ENCODE results near the gene SLC2A13. TPM values are rescaled to one million over a fixed set of nuclear protein-coding genes. Genes with fewer than 3 reads are reported as not detected.

Gene SLC2A13
- polyA plus RNA-seq, 1 experiment: 3.1 TPM

DNA sequence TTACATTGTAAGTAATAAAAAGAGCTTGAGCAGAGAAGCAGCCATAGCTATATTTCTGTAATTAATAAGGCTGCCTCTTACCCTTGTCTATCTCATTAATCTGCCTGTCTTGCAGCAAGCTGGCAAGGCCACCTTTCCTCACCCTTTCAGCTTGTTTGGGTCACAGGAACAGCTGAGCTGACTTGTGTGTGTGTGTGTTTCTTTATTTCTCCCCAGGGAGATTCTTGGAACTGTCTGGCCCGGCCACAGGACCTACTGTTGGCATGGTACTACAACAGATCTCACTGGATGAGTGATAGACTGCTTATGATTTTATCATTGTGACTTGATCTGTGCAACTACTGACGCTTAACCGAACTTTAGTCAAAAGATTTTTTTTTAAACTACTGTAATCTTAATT, 213.7 kb downstream of the SLC2A13 start:
- ChIA-PET POLR2A (no interaction called here), CTCF (no interaction called here)
- H3K4me3 ChIP-seq (ENCODE audit: low read depth, low read length): no peak overlapping the region
- peaks cover 4% of the 10 kb centered on the region; the same call in 1 of the 2 replicates for H3K9me3 ChIP-seq (ENCODE audit: control insufficient read depth, insufficient read depth, low read length)
- no peak overlapping the region for H3K27ac ChIP-seq (ENCODE audit: low read depth, low read length)
- no peak for DNase-seq (ENCODE audit: low read depth, low spot score)
- TF ChIP-seq, protein P1, sequence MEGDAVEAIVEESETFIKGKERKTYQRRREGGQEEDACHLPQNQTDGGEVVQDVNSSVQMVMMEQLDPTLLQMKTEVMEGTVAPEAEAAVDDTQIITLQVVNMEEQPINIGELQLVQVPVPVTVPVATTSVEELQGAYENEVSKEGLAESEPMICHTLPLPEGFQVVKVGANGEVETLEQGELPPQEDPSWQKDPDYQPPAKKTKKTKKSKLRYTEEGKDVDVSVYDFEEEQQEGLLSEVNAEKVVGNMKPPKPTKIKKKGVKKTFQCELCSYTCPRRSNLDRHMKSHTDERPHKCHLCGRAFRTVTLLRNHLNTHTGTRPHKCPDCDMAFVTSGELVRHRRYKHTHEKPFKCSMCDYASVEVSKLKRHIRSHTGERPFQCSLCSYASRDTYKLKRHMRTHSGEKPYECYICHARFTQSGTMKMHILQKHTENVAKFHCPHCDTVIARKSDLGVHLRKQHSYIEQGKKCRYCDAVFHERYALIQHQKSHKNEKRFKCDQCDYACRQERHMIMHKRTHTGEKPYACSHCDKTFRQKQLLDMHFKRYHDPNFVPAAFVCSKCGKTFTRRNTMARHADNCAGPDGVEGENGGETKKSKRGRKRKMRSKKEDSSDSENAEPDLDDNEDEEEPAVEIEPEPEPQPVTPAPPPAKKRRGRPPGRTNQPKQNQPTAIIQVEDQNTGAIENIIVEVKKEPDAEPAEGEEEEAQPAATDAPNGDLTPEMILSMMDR (IDR thresholded peaks at IDR 0.05; ENCODE audit: low read depth, low read length): no peak
- H3K27me3 ChIP-seq (ENCODE audit: control insufficient read depth, insufficient read depth, low read length): no peaks in the 10 kb centered on the region

DNA sequence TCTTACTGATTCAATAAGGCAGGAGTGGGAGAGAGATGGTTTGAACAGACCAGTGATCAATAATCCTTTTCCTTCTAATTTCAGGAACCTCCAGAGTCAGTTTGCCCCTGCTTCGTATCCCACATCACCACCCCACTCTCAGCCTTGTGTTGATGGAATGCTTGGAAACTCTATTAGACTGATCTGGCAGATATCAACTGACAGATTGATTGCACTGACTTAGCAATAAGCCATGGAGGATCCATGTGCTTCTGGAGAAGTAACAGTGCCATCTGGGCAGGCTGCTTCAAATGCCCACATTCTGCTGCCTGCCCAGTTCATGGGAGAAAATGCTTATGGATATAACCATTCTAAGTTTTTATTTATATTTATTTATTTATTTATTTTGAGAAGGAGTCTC, 218.0 kb downstream of the SLC2A13 start:
- DNase-seq (ENCODE audit: low read depth, low spot score): no peak
- no peaks in the 10 kb centered on the region for H3K9me3 ChIP-seq (ENCODE audit: control insufficient read depth, insufficient read depth, low read length)
- CTCF ChIA-PET: no interaction called here
- no peak overlapping the region for H3K27ac ChIP-seq (ENCODE audit: low read depth, low read length)
- POLR2A ChIA-PET: no interaction called here
- no peaks in the 10 kb centered on the region for H3K27me3 ChIP-seq (ENCODE audit: control insufficient read depth, insufficient read depth, low read length)
- TF ChIP-seq, protein P1 (IDR thresholded peaks at IDR 0.05; ENCODE audit: low read depth, low read length): no peak
- H3K4me3 ChIP-seq (ENCODE audit: low read depth, low read length): no peak overlapping the region

DNA sequence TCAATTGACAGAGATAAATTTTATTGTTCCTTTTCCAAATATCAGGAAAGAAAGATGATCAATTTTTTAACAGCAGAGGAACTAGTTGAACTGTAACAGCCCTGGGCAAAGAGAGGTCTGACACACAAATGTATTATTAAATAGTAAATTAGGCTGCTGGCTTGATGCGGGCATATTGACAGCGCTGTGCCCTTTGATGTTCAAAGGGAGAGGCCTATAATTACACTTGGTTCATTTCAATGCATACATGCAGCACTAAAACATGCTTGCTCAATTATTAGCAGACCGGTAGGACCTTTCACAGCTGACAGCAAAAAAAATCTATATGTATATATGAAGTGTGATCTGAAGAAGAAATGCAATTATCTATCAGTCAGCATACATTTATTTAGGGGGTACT, 219.8 kb downstream of the SLC2A13 start:
- Histone ChIP-seq H3K4me3 (ENCODE audit: low read depth, low read length) (no peak overlapping the region), H3K27ac (ENCODE audit: low read depth, low read length) (no peak overlapping the region), H3K9me3 (ENCODE audit: control insufficient read depth, insufficient read depth, low read length) (no peaks in the 10 kb centered on the region), H3K27me3 (ENCODE audit: control insufficient read depth, insufficient read depth, low read length) (no peaks in the 10 kb centered on the region)
- CTCF ChIA-PET: no interaction called here
- TF ChIP-seq, protein P1 (IDR thresholded peaks at IDR 0.05; ENCODE audit: low read depth, low read length): no peak
- no peak for DNase-seq (ENCODE audit: low read depth, low spot score)
- POLR2A ChIA-PET: no interaction called here

DNA sequence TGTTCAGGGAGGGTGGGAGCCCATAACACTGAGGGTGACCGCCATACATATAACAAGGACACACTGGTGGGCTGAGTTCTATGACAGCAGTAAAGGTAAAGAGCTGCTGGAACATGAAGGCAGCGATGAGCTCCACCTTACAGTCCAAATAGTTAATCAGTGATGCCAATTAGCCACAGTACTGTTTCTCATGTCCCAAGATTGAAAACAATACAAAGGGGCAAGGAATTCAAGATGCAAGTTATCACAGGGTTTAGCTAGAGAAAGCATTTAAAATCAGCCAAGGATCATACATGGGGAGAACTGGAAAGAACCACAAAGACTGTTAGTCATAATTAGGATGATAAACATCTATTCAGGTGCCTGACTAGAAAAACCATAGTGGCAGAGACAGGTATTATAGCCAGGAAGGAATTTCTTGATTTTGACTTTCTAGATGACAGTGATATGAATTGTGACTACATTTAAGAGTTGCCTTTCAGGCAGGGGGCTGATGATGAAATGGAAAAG, 221.2 kb downstream of the SLC2A13 start:
- TF ChIP-seq, protein P1 (IDR thresholded peaks at IDR 0.05; ENCODE audit: low read depth, low read length): no peak
- no peak overlapping the region for H3K27ac ChIP-seq (ENCODE audit: low read depth, low read length)
- H3K27me3 ChIP-seq (ENCODE audit: control insufficient read depth, insufficient read depth, low read length): no peaks in the 10 kb centered on the region
- POLR2A ChIA-PET: no interaction called here
- no peak overlapping the region for H3K4me3 ChIP-seq (ENCODE audit: low read depth, low read length)
- CTCF ChIA-PET: no interaction called here
- DNase-seq (ENCODE audit: low read depth, low spot score): no peak
- H3K9me3 ChIP-seq (ENCODE audit: control insufficient read depth, insufficient read depth, low read length): no peaks in the 10 kb centered on the region

DNA sequence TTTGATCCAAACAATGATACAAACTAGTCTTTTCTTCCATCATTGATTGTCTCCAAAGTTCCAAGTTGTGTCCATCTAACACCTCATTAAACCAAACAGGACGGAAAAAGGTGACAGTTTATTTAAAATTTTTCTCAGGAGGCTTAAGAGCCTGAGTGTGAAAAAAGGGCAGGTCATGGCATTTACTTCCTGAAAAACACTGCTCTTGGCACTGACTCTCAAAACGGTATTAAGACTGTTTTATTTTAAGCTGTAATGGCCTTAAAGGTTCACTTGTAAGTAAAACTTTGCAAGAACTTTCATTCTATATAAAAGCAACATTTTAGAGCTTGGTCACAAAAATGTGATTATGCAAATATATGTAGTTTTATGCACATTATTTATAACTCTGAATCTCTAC, 222.5 kb downstream of the SLC2A13 start:
- H3K9me3 ChIP-seq (ENCODE audit: control insufficient read depth, insufficient read depth, low read length): peaks cover 7% of the 10 kb centered on the region
- no peak overlapping the region for H3K4me3 ChIP-seq (ENCODE audit: low read depth, low read length)
- DNase-seq (ENCODE audit: low read depth, low spot score): no peak
- CTCF ChIA-PET: no interaction called here
- POLR2A ChIA-PET: no interaction called here
- no peak overlapping the region for H3K27ac ChIP-seq (ENCODE audit: low read depth, low read length)
- TF ChIP-seq, protein P1 (IDR thresholded peaks at IDR 0.05; ENCODE audit: low read depth, low read length): no peak
- no peaks in the 10 kb centered on the region for H3K27me3 ChIP-seq (ENCODE audit: control insufficient read depth, insufficient read depth, low read length)

All from AG04450 (cell line).